BJ (cell line): ENCODE results near the gene HBP1. TPM values are rescaled to one million over a fixed set of nuclear protein-coding genes. Genes with fewer than 3 reads are reported as not detected.

ENCODE experiments used
- CTCF ChIA-PET: fragments of 350-600 bp; formaldehyde crosslinking; extraction: SDS; loops from one replicate; lab custom pipeline; 2021; ENCODE audit warnings: antibody characterized with exemption, inconsistent platforms; lab: Yijun Ruan, JAX
- POLR2A ChIA-PET: fragments of 300-600 bp; sonication (Branson Sonifier 250); formaldehyde crosslinking; extraction: SDS; loops from one replicate; lab custom pipeline; 2021; ENCODE audit warnings: antibody characterized with exemption; lab: Charles Lee
- DNase-seq: peaks from one replicate; pipeline ENCODE4 v3.0.0-alpha.2; 2011; ENCODE audit warnings: low read depth
- H3K27me3 ChIP-seq: 2 replicates; pipeline ENCODE4 v1.6.0; 2011; ENCODE audit warnings: low read length; ENCODE audit not compliant: control insufficient read depth, insufficient read depth
- H3K36me3 ChIP-seq: 2 replicates; pipeline ENCODE4 v1.5.1; 2011; ENCODE audit warnings: low read length; ENCODE audit not compliant: control insufficient read depth, insufficient read depth
- H3K4me3 ChIP-seq: 2 replicates; pipeline ENCODE4 v1.5.1; 2011; ENCODE audit warnings: low read depth, mild to moderate bottlenecking, control low read depth, low read length
- polyA plus RNA-seq: library from polyadenylated mRNA; depleted of rRNA; stranded (reverse); fragments of >200 nt; gene quantifications from 2 replicates; pipeline ENCODE4 v1.2.3, GENCODE V29; 2011
- TF ChIP-seq, protein P1 (sequence below): IDR thresholded peaks from 2 replicates; pipeline ENCODE4 v1.5.1; 2011; ENCODE audit warnings: low read depth, mild to moderate bottlenecking, control low read depth, inconsistent platforms, low read length, moderate library complexity; ENCODE audit not compliant: insufficient read depth

Gene HBP1
- polyA plus RNA-seq, 1 experiment: 49.9 TPM

DNA sequence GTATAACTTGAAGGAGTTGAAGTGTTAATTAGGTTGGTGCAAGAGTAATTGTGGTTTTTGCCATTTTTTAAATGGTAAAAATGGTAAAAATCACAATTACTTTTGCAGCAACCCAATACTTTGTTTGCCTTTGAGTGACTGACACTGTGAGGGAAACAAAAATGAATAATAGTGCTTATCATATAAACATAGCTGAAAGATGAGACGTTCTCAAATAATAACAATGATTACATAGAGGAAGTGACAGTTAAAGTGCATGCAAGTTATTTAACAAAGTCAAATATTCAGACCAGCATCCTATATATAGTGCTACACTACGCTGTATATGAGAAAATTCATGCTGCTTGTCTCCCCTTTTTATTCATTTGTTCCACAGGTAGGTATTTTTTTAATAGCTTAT lies 4.7 kb upstream of the HBP1 start:
- CTCF ChIA-PET: interaction anchor here (0.6 to 2.3 kb wide), 5 partner anchors 12 to 217 kb away, joined by 3 to 11 read pairs (median 4); no protein-coding TSS in a partner anchor
- POLR2A ChIA-PET: no interaction called here
- no peak for DNase-seq

DNA sequence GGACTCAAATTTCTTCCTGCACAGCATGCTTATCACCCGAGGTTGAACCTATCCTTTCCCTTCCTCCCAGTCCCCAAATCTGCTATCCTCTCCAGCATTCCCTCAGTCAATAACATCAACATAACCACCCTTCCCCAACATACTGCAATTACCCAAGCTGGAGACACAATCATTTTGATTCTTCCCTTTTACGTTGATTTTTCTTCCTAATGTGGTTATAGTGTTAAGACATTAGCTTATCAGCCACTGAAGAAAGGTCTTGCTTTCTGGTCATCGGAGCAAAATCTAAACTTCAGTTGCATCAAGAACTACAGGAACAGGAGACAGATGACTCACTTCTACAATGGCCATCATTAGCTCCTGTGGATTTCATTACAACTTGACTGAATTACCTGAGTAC lies 3.5 kb upstream of the HBP1 start:
- ChIA-PET POLR2A (no interaction called here), CTCF (interaction anchor here (1.7 to 2.3 kb wide), 2 partner anchors 13 to 18 kb away, joined by 7 to 11 read pairs; no protein-coding TSS in a partner anchor)

More for the DNA sequence above, 4.7 kb upstream of the HBP1 start:
- Histone ChIP-seq H3K27me3 (no peaks in the 10 kb centered on the region), H3K36me3 (no peaks in the 10 kb centered on the region), H3K4me3 (no peak overlapping the region)
- TF ChIP-seq, protein P1, sequence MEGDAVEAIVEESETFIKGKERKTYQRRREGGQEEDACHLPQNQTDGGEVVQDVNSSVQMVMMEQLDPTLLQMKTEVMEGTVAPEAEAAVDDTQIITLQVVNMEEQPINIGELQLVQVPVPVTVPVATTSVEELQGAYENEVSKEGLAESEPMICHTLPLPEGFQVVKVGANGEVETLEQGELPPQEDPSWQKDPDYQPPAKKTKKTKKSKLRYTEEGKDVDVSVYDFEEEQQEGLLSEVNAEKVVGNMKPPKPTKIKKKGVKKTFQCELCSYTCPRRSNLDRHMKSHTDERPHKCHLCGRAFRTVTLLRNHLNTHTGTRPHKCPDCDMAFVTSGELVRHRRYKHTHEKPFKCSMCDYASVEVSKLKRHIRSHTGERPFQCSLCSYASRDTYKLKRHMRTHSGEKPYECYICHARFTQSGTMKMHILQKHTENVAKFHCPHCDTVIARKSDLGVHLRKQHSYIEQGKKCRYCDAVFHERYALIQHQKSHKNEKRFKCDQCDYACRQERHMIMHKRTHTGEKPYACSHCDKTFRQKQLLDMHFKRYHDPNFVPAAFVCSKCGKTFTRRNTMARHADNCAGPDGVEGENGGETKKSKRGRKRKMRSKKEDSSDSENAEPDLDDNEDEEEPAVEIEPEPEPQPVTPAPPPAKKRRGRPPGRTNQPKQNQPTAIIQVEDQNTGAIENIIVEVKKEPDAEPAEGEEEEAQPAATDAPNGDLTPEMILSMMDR: no peak

DNA sequence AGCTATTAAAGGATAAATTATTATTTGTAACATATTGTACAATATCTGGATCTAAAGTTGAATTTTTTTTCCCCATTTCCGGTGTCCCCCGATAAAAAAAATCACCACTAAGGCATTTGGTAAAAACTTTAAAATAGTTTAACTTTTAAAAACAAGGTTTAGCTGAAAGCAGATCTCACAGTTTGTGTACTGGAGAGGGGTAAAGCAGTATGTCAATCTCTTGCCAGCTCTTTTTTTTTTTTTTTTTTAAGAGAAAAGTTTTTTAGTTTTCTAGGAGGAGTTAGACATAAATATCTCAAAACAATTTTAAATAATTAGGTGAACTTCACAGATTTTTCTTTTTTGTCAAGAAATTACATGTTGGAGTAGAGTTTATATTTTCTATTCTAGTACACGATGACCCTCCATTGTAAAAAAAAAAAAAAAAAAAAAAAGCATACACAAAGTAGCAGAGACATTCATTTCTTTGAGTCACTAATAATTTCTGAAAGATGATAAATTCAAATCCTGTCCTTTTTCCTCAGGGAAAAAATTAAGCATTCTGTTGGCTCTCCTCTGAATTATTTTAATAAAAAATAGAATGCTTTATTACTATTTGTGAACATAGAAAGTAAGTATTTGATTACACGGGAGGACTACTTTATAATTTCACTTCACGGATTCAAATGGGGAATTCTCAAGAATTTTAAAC lies 1.9 kb upstream of the HBP1 start:
- ChIA-PET CTCF (interaction anchor here (0.7 to 3.2 kb wide), 7 partner anchors 14 to 990 kb away, joined by 3 to 22 read pairs (median 3); no protein-coding TSS in a partner anchor), POLR2A (interaction anchor here (0.7 kb wide), 1 partner anchor 18 kb away, joined by 22 read pairs; no protein-coding TSS in a partner anchor)
- Histone ChIP-seq H3K4me3 (peak overlapping the region; percentile 42), H3K27me3 (no peaks in the 10 kb centered on the region), H3K36me3 (no peaks in the 10 kb centered on the region; the same call in 1 of the 2 replicates)
- TF ChIP-seq, protein P1: no peak
- no peak for DNase-seq

More for the DNA sequence above, 3.5 kb upstream of the HBP1 start:
- no peak overlapping the region for H3K4me3 ChIP-seq
- TF ChIP-seq, protein P1: no peak
- no peaks in the 10 kb centered on the region for H3K36me3 ChIP-seq
- no peaks in the 10 kb centered on the region for H3K27me3 ChIP-seq
- no peak for DNase-seq

DNA sequence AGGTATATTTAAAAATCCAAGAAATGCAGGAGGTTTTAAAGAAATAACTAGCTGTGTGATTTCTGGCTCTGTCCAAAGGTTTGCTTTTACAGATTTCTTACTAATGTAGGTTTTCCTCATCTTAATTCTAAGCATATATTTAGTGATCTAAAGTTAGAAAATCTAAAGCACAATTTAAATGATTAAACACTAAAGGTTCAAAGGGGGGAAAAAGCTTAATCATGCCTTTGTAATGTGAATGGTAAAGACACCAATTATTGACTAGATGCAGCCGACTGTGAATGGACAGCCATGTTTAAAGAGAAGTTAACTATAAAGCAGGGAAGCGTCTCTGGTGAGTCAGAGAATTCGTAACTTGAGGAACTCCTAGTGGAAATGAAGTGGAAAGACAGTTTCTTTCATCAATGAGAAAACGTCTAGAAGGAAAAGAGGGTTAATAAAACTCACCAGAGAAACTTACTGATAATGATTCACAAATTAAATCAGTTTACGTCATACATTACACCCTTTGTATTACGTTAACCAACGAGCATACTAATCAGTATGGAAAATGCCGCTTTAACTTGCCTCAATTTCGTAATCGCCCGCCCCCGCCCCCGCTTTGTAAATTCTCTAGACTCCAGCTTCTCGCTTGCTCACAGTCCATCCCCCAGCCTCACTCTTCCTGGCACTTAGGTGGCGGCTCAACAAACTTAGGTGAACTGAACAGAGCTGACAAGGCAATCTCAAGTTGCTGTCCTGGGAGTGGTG lies 1.1 kb upstream of the HBP1 start:
- Histone ChIP-seq H3K36me3 (no peaks in the 10 kb centered on the region; the same call in 1 of the 2 replicates), H3K4me3 (peak overlapping the region; percentile 42), H3K27me3 (no peaks in the 10 kb centered on the region)
- TF ChIP-seq, protein P1: peak; percentile 52
- CTCF ChIA-PET: interaction anchor here (0.6 to 3.2 kb wide), 17 partner anchors 11 to 991 kb away, joined by 3 to 22 read pairs (median 3); no protein-coding TSS in a partner anchor
- POLR2A ChIA-PET: no interaction called here
- peak; percentile 44 for DNase-seq
